Measurements from ENCODE around the gene RTL3. TPM values are rescaled to one million over a fixed set of nuclear protein-coding genes. Genes with fewer than 3 reads are reported as not detected.

Gene RTL3
- total RNA-seq, 1 donor from 2014 or later, result not detected

GRCh38 chrX:78619834-78620233, 39.3 kb downstream of the RTL3 start:
- peak; percentile 2 to 23 for DNase-seq (ENCODE audit: low read depth in 2 of 2)

- no peak for DNase-seq (ENCODE audit: low read depth in 2 of 2)
Observed at GRCh38 chrX:78618987-78619386, 40.1 kb downstream of the RTL3 start.

GRCh38 chrX:78614264-78614663, 44.9 kb downstream of the RTL3 start:
- DNase-seq (ENCODE audit: low read depth in 2 of 2), result no peak

Other genes starting within 250 kb of the RTL3 start
- under 0.01 TPM in 1 of 2 replicates, not detected in the other for gene LPAR4, start 88.4 kb upstream of the RTL3 start, total RNA-seq